ENCODE results near the gene LGMN.
"Not testable (repeated sequence)": the region's sequence is repeated elsewhere in the genome, so short reads cannot be mapped to it uniquely, and the experiment has no call there.

The LGMN gene

DNA sequence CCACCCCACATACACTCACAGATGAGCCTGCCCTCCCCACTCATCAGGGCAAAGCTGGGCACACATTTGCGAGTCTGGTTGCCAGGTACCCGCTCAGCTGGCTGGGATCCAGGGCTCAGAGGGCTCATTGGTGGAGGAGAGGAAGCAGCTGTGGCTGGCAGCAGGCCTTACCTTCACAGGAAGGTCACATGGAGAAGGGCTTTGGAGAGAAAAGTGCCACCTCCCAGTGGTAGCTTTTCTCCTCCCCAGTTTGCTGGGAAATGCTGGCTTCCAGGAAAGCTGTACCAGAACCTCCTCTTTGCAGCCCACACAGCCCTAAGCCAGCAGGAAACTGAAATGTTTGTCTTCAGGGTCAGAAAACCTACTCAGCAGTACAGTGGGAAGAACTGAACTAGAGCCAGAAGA is 55.6 kb downstream of the LGMN start:
- DNase-seq: peak; percentile 78

DNA sequence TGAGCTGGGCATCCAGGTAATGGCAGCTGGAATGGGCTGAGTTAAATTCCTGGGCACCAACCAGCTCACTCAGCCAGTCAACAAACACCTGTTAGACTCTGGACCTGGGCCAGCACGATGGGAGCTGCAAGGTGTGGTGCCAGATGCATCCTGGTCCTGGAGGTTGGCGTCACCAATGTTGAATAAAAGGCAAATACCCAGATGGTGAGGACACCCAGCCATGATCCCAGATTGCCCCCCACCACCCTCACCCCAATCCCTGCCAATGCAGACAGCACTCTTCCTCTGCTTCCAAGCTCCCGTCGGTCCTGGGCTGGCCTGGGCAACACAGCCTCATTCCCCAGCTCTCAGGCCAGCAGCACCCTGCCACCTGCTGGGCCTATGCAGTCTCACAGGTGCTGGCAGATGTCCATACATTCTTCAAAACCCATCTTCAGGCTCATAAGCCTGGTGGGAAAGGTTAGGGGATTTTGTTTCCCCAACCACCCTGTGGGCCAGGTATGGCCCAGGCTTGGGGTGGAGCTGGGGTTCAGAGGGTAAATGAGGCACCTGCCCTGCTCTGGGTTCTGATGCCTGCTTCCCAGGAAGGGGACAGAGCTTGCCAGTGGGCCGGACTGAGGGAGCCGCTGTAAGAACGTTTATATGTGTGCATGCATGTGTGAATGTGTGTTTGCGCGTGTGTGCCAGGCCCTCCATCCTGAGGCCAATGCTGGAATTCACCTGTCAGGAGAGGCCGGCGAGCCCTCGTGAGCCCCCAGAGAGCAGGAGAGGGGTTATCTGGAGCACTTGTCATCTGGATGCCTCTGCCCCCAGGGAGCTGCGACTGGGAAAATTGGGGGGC is 58.0 kb downstream of the LGMN start:
- peak; percentile 58 for DNase-seq

DNA sequence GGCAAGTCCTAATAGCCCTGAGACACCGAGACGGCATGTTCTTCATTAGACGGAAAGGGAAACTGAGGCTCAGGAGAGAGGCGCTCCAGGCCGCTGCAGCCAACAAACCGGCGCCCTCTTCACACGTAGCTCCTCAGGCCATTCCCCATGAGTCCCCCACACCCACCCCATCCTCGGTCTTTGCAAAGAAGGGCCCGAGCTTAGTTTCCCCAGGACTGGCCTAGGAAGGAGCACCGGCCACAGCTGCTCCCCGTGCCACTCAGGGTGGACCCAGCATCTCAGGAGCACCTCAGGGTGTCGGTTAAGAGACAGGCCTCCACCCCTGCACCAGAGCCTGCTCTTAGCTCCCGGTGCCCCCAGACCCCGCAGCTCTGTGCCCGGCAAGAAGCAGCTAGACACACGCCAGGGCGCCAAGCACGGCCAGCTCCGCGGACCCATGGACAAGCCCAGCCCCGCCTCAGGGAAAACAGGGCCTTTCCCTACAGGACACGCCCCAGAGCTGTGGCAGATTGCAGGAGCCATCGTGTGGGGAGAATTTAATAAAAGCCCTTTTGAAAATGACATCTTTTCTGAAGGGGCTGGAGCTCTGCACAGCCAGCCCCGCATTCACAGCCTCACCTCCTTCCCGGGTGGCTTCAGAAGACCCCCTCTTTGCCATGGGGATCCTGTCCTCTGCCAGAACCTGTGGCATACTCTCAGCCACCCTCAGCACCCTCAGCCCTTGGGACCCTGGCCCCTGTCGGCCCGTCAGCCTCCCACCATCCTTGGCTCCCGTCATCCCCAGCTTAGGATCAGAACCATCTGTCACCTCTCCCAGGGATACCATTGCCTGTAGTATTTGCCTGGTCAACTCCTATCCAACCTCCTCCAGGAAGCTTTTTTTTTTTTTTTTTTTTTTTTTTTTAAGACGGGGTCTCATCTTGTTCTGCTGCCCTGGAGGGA is 59.7 kb downstream of the LGMN start:
- no peak for DNase-seq

DNA sequence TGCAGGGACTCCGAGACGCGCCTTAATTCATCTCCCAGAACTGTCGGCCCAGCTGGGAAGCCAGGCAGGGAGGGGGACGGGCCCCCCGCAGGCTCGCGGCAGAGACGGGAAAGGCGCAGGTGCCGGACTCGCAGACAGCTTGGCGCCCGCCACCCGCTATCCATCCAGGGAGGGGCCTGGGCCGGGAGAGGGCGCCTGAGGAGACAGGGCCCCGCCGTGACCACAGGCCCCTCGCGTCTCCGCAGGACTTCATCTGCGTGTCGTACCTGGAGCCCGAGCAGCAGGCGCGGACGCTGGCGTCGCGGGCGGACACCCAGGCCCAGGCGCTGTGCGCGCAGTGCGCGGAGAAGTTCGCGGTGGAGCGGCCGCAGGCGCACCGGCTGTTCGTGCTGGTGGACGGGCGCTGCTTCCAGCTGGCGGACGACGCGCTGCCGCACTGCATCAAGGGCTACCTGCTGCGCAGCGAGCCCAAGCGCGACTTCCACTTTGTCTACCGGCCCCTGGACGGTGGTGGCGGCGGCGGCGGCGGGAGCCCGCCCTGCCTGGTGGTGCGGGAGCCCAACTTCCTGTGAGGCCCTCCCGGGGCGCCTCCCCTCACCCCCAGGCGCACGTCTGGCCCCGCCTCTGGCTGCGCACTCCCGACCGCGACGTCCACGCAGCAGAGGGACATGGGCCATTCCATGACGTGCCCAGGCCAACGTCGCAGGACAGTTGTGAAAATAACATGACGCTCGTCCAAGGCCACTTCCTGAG is 60.6 kb downstream of the LGMN start:
- DNase-seq: peak; percentile 82

DNA sequence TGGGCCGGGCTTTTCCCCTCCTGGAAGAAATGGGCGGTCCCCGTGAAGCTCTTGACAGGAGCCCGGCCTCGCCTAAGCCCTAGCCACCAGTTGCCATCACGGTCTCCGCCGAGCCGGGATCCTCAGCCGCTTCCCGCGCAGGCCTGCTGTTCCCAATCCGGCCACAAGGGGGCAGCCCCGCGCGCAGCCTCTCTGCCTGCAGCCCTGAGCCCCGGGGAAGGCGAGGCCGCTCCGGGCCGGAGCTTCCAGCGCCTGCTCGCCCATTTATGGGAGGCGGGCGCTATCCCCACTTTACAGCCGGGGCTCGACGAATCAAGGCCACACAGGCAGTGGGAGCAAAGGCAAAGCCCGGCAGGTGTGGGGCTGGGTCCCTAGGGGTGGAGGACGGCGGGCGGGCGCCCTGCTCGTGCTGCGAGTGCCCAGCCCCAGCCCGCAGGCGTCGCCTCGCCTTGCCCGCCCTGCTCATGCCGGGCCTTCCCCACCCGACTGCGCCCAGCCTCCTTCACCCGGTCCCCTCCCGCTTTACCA is 61.5 kb downstream of the LGMN start:
- peak; percentile 78 for DNase-seq

DNA sequence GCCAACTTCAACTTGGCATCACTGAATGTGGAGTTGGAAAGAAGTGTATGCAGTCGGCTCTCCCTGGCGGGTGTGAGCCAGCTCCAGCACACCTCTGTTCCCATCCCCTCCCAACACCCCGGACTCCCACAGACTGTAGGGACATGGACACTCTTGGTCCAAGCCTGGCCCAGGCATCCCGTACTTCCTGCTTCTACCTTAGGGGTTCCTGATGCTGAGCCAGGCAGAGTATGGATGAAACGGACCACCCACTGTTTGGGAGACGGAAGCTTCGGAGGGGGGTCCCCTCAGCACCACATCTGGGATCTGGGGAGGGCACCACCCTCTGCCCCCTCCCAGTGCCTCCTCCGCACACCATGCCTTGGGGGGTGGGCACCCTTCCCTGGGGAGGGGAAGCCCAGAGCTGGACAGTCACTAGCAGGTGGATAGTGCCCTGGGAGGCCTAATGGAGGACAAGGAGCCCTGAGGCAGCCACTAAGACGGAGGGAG is 62.0 kb downstream of the LGMN start:
- no peak for DNase-seq

DNA sequence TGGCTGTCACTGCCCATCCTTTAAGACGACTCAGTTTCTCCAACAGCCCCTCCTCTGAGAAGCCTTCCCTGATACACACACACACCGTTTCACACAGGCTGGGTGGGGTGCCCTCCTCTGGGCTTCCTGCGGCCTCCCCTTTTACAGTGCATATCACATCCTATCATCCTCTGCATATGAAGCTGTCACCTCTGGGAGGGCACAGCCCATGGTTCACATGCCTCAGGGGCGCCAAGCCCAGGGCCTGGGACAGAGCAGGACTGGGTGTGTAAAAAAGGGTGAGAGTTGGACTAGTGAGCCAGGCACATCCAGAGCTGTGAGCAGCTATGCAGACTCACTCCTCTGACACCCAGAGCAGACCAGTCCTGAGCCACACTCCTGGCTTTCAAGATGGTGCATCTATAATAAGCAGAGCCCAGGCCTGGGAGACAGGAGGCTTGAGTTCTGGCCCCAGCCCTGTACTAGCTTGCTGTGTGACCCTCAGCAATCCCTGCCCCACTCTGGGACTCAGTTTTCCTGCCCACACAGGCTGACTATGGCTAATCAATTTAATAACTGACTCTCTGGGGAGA is 62.6 kb downstream of the LGMN start:
- no peak for DNase-seq

DNA sequence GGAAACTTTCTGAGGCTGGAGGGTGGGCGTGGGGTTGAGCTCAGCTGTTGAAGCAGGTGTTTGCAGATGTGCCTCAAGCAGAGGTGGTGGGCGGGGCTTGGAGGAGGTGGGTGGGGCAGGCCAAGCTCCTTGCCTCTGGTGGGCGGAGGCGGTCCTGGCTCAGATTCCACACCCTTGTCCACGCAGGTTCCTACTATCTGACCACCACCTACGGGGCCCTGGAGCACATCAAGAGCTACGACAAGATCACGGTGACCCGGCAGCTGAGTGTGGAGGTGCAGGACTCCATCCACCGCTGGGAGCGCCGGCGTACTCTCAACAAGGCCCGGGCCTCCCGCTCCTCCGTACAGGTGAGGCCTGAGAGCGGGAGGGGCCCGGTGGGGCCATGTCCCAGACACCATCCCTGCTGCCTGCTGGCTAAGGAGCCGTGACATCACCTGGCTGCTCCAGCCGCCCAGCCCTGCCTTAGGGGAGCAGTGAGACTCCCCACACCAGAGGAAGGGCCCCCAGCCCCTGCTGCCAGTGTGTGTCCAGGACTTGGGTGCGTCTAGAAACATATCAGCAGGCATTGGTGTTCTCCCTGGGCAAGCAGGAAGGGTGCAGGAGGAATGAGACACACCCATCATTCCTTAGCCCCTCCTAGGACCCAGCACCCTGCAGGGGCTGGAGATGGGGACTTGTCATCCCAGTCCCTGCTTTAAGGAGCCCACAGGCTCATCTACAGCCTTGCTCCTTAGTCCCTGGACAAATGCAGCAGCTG is 63.4 kb downstream of the LGMN start:
- DNase-seq: no peak

DNA sequence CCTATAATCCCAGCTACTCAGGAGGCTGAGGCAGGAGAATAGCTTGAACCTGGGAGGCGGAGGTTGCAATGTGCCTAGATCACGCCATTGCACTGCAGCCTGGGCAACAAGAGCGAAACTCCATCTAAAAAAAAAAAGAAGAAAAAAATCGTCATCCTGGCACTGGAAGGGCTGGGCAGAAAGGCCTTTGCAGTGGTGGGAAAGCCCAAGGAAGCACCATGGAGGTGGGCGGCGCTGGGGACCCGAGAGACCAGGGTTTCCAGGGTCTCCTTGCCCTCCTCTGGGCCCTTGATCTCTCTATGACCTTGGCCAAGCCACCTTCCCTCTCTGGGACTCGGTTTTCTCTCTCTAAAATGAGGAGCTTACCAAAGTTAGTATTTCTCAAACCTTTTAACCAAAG is 65.4 kb downstream of the LGMN start:
- no peak for DNase-seq

DNA sequence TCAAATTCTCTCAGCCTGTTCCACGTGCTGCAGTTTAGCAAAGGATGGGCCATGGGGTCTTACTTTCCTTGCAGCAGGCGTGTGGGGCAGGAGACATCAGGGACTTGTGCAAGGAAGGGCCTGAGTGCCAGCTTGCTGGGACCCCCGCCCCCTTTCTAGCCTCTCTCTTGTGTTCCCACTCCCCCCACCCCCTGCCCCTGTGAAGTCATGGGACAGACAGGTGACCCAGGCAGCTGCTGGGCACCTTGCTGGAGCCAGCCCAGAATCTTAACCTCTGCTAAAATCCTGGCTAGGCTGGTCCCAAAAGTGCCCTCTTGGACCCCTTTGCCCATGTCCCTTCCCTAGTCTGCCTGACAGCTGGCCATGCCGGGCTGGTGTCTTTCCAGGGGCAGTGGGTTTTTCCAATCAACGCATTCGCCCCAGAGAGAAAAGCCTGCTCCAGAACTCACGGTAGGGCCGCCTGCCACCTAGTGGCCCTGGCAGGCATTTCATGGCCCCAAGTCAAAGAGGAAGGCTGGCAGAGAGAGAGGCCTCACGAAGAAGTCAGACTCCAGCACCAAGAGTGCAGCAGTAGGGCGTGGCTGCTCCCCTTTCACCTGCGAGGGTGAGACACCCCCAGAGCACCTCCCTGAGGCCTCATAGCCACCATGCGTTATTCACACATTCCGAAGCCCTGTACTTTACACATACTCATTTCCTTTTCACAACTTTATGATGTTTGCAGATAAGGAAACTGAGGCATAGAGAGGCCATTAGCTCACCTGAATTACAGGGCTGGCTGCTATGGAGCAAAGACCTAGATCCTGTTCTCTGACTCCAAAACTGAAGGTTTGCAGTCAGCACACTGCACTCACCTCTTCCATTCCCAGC is 67.4 kb downstream of the LGMN start:
- peak; percentile 31 for DNase-seq

DNA sequence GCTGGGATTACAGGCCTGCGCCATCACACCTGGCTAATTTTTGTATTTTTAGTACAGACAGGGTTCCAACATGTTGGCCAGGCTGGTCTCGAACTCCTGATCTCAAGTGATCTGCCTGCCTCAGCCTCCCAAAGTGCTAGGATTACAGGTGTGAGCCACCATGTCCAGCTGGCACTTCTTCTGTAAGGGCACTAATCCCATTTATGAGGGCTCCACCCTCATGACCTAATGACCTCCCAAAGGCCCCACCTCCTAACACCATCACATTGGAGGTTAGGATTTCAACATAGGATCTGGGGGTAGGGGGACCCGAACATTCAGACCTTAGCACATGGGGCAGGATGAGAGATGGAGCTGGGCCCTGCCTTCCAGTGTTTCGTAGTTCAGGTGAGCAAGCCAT is 68.1 kb downstream of the LGMN start:
- not testable (repeated sequence) for DNase-seq

DNA sequence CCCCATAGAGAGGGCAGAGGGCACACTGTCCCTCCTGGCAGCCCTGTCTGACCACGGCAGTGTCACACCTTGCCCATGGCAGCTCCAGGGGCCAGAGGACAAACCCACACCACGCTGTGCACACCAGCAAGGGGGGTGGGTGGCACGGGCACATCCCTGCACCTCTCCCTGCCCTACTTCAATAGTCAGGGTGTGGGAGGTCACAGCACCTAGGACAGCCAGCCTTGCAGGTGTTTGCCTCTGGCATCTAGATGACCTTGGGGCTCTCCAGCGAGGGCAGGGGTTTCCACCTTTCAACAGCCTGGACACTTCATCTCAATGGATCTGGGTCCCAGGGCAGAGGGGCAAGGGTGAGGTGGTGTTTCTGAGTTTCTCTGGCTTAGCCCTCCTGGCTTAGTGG is 69.2 kb downstream of the LGMN start:
- DNase-seq: no peak

DNA sequence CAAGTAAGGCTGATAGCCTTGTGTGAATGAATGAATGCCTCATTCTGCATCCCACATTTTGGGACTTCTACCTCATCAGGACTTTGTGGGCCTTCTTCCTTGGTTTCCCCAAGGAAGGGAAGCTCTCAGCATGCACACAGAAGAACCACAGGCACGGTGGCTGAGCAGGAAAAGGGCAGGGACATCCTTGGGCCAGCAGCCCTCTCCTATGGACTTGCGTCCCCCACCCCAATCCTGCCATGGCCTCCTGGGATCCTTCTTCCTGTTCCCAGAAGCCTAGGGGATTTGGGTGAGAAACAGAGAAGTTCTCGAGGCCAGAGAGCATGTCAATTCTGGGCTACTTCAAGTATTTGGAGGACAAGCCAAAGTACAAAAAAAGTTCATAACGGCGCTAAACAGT is 69.7 kb downstream of the LGMN start:
- no peak for DNase-seq

DNA sequence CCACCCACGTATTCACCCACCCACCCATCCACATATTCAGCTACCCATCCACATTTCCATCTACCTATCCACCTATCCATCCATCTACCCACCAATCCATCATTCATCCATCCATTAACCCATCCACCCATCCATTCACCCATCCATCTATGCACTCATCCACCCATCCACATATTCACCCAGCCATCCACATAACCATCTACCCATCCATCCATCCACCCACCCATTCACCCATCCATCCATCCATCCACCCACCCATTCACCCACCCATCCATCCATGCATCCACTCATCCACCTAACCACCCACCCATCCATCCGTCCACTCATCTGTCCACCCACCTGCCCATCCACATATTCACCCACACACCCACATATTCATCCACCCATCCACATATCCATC is 70.5 kb downstream of the LGMN start:
- no peak for DNase-seq

DNA sequence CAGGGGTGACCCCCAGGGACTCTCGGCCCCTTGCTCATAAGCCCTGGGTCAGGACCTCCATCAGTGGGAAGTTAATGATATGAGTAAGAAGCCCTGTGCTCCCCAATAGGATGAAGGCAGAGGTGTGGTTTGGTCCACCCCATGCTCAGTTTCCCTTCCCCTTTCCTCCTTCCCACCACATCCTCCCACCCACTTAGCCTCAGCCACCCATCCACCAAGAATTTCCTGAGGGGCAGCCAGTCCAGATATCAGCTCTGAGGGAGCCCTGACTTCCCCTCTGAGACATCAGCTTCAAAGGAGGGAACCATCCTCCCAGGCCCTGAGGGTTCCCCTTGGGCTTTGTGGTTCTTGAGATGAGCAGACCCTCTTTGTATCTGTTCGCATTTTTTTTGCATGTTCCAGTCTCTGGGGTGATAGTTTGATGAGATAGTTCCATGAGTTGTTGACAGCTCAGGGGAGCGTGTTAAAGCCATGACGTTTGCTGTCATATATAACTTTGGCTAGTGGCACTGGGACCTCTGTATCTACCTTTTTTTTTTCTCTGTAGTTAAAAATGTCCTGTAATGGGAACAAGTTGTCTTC is 71.2 kb downstream of the LGMN start:
- no peak for DNase-seq

DNA sequence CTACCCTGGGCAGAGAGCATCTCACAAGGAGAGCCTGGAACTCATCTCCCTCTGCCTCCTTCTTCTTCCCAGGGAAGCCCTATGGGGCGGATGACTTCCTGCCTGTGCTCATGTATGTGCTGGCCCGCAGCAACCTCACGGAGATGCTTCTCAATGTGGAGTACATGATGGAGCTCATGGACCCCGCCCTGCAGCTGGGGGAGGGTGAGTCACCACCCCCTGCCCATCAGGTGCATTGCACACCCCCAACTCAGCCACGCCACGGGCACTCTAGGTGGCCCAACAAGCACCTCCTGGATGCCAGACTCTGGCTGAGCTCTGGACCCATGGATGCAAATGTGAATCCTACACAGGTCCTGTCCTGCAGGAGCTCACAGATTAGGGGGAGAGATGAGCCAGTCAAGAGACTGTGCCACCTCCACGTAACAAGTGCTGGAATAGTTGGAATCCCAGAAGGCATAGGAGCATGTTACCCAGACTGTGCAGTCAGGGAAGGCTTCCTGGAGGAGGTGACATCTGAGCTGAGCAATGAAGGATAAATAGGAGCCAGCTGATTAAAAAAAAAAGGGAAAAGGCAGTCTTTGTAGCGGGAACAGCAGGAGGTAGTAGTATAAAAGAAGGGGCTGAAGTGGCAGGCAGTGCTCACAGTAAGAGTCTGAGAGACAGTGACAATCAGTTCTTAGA is 71.9 kb downstream of the LGMN start:
- no peak for DNase-seq

DNA sequence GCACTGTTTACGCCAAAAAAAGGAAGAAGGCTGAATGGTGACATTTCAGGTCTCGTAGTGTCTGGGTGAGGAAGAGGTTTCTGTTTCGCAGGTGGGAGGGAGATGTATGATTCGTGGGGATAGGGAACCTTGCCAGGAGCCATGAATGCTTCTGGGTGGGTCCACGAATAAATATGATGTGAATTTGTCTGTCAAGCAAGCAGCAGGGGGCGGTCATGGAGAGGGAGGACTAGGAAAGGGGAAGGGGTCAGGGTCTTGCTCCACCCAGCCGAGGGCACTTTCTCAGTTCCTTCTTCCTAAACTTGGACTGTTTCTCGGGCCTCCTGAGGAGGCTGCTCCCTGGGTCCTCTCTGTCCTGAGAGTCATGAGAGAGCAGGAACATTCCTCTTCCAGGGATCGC is 72.5 kb downstream of the LGMN start:
- DNase-seq: no peak

DNA sequence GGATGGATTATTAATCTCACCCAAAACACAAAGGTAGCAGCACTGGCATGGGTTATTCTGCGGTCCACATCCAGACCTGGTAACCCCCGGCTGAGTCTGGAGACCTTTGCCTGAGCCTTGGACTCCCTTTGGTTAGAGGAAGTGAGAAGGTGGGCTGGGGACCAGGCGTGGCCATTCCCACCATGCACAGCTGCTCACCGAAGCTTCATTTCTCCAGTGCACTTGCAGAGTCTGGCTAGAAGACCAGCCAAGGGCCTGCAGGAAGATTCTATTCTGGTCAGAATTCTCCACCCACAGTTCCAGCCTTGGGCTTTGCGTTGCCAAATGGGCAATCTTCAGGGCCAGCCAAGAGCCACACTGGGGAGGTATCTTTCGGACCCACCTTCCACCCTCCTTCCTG is 73.0 kb downstream of the LGMN start:
- DNase-seq: no peak

DNA sequence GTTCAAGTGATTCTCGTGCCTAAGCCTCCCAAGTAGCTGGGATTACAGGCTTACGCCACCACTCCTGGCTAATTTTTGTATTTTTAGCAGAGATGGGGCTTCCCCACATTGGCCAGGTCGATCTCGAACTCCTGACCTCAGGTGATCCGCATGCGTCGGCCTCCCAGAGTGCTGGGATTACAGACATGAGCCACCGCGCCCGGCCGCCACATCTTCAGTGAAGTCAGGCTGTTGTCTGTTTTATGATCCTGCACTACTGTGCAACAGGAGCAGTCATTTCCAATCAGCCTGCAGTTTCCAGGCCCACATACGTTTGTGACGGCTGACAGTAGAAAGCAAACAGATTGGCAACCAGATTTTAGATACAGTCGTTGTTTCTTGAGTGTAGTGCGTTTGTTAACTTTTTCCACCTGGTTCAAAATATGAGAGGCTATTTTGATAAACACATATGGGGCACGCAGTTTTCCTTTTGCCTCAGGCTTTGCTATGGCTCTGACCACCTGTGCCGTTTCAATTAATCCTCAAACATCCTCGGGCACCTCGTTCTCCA is 74.8 kb downstream of the LGMN start:
- no peak for DNase-seq
